HG03175 (cell line): ENCODE results near the gene RHOB.
"Not testable (repeated sequence)": the region's sequence is repeated elsewhere in the genome, so short reads cannot be mapped to it uniquely, and the experiment has no call there.

ENCODE experiments used
- ATAC-seq: cut with Tn5 transposase; IDR thresholded peaks from one replicate; pipeline ENCODE4 v1.9.1; 2021; ENCODE audit warnings: mild to moderate bottlenecking, moderate library complexity; ENCODE audit not compliant: unreplicated experiment

RHOB gene

GRCh38 chr2:20488782-20489181 is 41.9 kb downstream of the RHOB start:
- no peak for ATAC-seq

GRCh38 chr2:20490300-20491181 is 43.7 kb downstream of the RHOB start:
- ATAC-seq, result no peak

GRCh38 chr2:20491739-20492531 is 45.1 kb downstream of the RHOB start:
- ATAC-seq, result no peak

GRCh38 chr2:20493095-20493494 is 46.2 kb downstream of the RHOB start:
- ATAC-seq, result not testable (repeated sequence)

GRCh38 chr2:20494241-20494640 is 47.4 kb downstream of the RHOB start:
- no peak for ATAC-seq

- no peak for ATAC-seq
Measured at GRCh38 chr2:20496076-20496872, 49.4 kb downstream of the RHOB start.

- ATAC-seq, result no peak
Measured at GRCh38 chr2:20496942-20497341, 50.1 kb downstream of the RHOB start.
